GM18517 (cell line): ENCODE results near the gene STRIT1.

Source experiments
- ATAC-seq: cut with Tn5 transposase; IDR thresholded peaks from one replicate; pipeline ENCODE4 v1.9.1; 2021; ENCODE audit warnings: mild to moderate bottlenecking, moderate library complexity; ENCODE audit not compliant: unreplicated experiment

Gene STRIT1

DNA sequence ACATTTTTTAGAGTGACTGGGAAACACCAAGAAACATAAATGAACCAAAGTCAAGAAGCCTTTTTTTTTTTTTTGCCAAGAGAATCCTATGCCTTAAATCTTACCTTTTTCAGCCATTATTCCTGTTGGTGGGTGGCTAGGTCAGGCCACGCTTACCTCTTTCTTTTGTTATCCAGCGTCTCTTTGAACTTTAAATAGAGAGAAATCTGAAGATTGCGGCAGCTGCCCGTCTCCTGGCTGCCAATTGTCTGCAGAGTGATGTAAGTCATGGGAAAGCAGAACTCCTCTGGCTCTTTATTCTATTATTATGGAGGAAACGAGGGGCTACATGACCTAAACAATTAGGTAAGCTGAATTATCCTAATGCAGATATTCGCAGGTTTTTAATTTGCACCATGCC, at the start of gene STRIT1:
STRIT1 (minus strand) TSS at position 168 of the 400 bp plus-strand sequence.
- ATAC-seq = no peak

DNA sequence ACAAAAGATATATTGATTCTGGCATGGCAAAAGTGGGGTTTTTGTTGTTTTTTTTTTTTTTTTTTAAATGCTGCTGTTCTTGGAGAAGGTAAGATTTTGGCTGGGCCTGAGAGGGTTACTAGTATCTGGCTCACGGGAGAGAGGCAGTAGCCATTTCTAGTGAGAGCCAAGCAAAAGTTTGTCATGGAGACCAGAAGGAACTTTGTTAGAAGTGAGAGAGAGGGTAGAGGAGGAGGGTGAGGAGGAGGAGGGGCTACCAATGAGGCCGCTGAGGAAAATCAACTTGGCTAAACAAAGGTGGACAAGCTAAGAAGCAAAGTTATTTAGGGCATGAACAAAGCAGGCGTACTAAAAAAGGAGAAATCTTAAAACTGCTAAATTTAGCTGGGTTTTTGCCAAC, 48.9 kb upstream of the STRIT1 start:
- no peak for ATAC-seq

DNA sequence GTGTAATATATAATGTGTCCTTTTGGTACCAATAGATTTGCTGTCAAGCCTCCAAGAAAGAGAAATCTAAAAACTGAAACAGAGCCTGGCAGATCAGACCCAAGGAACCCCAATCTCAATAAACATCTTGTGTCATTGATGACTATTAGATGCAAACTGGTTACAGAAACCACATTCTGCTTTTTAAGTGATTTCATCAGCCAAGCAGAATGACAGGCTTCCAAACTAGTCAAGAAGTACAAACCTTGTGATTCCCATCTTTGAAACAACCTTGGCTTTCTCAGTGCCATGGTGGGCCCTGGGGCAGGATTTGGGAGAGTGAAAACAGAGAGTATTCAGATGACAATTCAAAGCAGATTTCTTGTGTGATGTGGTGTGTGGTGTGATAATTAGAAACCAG, 45.6 kb upstream of the STRIT1 start:
- no peak for ATAC-seq

DNA sequence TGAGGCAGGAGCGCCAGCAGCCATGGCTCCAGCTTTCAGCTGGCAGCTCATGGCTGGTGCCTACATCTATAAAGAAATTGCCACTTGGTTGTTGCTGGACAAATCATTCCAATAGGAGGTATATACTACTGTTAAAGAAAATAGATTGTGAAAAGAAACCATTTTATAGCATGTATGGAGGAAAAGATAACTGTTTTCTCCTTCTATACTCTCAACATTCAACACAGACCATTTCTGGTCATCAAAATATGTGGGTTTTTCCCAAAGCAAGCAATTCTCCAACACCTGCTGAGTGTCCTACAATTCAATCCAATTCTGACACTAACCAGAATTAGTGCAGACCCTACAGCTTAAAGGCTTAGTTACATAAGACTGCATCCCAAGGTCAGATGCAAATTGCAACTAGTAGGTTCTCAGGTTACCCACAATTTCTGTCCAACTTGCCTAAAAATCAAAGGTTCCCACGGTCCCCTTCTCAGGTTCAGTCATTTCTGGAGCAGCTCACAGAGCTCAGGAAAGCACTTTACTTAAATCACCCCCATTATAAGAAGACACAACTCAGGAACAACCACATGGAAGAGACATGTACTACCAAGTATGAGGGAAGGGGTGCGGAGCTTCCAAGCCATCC, 42.4 kb upstream of the STRIT1 start:
- ATAC-seq = no peak

DNA sequence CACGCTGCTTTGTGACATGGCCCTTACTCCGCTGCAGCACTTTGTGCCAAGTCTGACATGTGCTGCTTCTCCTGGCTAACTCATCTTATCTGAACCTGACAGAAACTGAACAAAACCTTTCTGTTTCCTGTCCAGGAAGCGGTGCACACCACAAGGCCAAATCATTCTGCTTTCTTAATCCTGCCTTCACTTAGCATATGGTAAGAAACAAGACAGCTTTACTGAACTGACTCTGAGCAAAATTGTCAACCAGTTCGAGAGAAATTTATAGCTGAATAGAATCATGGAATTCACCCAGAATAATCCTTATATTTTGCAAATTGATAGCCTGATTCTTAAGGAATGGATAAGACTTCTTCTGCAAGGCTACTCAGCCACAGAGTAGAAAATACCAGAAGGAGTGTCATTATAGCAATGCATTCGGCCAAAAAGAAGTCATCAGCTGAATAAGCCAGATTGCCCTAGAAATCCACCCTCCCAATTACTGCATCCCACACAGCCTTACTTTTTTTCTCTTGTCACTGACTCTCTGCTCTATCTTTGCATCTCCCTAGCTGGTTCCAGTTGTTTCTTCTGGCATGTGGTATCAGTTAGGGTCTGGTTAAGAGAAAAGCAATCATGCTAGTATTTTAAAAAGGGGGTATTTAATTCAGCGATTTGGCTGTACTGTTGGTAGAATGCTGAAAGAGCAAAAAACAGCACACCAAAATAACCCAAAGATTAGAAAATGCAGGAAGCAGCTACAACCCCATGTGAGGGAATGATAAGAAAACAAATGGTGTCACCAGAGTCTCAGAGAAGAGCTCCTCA, 41.6 kb upstream of the STRIT1 start:
- peak; percentile 76 for ATAC-seq

DNA sequence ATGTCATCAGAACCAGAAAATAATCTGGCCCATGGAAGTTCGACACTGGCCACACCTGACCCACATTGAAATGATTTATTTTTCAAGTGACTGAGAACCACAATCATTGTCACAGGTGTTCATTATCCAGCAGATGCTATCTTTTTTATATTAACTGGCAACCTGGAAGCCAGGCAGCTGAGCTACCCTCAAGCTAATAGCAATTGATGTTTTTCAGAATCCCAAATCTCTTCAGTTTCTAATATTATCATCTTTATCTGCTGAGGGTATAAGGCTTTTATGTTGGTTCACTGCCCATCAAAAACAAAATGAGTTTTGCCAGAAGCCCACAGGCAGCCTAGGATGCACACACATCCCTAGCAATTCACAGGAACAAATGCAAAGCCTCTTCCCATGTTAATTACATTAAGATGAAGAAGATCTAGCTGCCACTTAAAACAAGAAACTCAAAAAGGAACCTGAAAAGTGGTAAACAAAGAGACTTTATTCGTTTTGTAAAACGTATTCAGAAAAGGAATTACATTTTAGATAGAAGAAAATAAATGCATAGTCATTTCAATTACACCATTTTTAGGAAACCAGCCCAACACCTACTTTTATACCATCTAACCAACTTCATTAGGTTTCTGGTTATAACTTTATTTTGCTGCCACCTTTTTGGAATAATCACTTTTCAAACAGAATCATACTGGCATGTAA, 40.9 kb upstream of the STRIT1 start:
- ATAC-seq = no peak

DNA sequence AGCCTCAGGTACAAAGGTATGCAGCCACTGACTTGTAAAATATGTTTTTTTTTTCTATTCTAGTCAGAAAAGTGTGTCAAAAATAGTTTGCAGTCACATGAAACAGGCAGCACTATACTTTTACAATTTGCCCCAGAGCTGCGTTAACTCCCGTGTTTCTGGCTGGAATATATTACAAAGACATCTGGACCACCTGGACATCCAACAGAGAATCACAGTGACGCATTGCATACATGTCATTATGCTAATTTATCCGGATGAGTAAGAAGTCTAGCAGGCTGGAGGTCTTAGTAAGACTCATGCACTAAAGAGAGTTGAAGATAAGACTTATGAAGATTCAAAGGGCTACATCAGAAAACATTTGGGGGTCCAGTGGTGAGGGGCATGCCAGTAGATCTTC, 39.2 kb upstream of the STRIT1 start:
- no peak for ATAC-seq

DNA sequence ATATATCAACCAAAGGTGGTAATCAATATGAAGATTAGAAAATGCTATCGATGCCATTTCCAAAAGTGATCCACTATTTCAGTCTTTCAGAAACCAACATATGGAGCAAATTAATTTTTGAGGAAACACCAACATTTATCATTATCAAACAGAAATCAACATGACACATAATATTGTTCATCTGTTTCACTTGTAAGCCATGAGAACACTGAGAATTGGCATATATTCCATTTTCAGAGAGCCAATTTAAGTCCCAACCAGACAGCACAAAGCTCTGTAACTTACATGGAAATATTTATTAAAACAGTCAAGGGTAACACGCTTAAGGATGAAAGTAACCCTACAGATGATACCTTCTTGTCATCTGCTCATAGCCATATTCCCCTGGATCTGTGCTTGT, 37.6 kb upstream of the STRIT1 start:
- no peak for ATAC-seq

DNA sequence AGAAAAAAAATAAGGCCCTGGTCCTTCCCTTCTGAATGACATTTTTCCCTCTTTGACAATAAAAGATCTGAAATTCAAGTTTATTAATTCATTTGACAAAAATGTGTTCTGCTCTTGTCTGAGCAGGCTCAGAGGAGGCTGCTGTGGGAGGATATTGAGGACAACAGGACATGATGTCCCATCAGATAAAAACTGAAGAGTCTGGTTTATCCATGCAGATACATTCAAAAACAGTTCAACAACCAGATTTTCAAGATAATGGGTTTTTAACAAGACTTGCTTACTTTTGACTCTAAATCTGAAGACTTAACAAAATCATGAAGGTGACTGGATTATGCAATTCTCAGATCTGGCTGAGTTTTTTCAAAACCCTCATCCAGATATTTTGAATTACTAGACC, 36.9 kb upstream of the STRIT1 start:
- no peak for ATAC-seq

DNA sequence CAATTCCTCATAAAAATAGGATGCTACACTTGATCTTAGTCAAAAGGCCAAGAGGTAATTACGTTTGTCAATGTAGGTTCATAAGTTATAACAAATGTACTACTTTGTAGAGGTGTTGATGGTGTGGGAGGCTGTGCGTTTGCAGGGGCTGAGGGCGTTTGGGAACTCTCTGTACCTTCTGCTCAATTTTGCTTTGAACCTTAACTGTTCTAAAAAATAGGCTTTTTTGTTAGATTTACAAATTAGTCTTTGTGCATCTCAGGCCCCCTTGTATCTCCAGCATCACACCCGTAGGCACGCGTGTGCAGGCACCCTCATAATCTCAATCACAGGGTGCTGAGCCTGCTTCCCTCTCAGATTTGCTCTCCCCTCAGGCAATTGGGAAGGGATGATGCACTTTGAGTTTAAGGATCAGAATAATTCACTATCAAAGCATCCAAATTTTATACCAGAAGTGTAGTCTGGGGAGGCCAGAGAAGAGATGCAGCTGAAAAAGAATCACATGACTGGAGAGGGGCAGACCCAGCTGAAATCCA, 36.1 kb upstream of the STRIT1 start:
- ATAC-seq = no peak

DNA sequence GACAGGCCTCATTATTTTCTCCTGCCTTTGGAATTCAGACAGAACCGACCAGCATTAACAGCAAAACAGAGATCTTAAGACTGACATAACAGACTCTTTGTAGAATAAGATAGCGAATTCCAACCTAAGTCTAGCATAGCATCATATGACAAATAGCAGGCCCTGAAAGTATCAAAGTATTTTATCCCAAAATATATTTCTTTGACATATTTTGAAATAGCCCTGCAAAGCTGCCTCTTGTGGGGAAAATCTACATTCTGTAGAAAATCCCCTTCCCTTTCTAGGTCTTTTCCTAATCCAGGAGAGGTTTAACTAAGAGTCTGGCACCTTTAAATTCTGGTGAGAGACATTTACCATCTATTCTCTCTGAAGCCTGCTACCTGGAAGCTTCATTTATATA, 34.4 kb upstream of the STRIT1 start:
- no peak for ATAC-seq

DNA sequence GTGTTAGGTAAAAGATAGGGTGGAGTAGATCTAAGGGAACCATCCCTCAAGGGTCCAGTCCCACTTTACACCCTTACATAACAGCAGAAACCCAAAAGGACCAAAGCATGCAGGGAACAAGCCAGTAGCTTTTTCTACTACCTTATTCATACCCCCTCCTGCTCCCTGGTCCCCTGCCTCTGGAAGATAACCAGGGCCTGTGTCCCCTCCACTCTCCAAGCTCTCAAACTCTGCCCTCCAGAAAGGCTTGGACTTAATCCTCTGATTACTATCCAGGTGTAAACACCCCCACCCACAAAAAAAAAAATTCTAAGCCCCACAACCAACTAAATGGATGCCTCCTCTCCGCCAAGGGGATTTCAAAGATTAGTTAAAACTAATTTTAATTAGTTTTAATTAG, 33.9 kb upstream of the STRIT1 start:
- no peak for ATAC-seq

DNA sequence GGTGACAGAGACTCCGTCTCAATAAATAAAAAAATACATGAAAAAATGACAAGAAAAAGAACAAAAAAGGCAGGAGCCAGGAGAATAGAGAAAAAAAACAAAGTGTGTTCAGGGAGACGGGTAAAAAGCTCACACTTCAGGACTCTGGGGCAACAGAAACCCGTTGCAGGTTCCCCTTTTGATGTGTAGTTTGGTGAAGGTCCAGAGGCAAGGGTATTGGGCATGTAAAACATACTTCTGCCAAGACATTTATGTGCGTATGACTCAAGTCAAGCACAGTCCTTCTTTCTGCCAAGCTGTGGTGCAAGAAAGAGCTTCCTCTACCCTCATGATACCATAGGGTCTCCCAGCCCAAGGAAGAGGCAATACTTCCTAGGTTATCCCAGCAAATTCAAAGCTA, 33.4 kb upstream of the STRIT1 start:
- no peak for ATAC-seq

DNA sequence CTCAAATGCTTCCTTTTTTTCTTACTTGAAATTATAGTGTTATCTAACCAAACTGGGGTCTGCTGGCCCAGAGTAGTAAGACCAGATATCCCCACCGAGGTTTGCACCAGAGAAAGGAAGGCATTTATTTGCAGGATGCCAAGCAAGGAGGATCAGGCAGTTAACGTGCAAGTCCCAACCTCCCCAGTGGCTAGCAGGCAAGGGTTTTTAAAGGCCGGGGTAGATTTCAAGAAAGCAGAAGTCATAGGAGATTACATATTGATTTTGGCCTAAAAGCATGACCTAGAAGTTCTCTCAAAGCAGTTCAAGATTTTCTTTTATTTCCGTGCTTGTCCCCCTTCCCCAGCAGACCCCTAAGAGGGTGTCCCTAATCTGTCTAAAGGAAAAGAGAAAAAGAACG, 32.8 kb upstream of the STRIT1 start:
- ATAC-seq = no peak

DNA sequence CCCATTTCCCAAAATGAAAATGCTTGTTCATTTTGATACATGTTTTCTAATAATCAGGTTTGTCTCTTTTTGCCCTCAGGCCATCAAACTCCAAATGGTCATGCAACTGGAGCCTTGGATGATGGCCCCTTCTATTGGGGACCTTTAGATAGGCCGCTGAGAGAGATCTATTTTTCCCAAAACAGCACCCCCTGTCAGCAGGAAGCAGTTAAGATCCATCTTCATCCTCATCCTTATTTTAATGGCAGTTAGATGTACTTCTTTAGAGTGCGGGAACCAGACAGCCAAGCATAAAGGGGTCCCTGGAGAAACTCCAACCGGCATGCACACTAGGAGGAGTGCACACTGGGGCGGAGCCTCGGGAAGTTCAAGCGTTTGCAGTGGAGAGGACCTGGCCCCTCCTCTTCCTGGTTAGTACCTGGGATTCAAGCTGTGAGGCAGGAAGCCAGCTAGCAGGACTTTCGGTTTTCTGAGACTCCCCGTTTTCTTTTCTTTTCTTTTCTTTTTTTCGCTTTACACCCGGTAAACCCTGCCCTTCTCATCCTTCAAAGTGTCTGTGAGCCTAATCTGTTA, 31.9 kb upstream of the STRIT1 start:
- ATAC-seq = no peak

DNA sequence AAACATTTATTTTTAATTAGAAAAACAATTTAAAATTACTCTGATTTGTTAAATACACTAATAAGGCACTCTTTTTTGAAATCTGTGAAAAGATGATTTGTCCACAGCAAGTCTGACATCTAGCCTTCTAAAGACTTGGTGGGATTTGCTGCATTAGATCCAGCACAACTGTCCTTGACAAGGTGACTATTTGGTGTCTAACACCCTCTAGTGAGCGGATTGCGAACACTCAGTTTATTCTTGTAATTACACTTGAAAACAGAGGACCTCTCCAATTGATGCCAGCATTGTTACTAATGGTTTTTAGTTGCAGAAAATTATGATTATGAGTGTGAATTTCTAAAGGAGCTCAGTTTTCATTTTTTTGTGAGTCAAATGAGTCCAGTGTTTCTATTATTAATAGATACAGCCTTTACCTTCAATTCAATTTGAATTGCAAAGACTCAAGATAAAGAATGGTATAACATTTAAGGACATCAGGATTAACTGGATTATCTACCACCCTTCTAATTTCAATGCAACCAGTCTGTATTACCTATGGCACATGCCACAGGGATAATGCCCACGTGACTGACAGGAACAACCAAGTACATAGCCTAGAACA, 29.7 kb upstream of the STRIT1 start:
- ATAC-seq = peak; percentile 82

DNA sequence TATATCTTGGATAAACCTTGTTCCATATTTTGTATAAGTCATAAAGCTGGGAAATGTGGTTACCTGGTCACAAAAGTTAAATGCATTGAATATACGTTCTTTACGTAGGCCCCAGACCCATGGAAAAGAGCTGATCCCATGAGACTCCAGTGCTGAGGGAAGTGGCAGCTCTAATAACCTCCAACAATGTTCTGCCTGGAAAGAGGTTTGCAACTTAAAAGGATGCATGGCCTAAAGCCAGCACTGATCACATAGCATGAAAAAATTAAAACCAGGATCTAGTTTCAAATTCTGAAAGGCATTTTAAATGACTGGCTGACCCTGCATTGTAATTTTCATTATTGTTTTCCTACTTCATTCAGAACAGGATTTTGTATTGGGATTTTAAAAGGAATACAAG, 27.9 kb upstream of the STRIT1 start:
- no peak for ATAC-seq

DNA sequence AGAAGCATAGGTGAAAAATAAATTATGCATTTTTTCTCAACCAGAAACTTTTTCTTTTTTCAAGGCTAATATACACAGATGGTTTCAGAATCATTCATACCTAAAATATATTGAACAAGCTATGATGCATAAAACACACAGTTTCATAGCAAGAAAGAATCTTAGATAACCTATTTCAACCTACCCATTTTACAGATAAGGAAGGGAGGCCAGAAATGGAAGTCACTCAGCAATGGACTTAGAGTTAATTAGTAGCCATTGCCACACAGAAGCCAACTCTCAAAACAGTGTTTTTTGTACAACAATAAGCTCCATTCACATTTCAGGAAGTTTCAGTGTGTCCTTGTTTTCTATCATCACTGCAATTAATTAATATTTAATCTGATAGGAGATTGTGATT, 27.5 kb upstream of the STRIT1 start:
- ATAC-seq = no peak

DNA sequence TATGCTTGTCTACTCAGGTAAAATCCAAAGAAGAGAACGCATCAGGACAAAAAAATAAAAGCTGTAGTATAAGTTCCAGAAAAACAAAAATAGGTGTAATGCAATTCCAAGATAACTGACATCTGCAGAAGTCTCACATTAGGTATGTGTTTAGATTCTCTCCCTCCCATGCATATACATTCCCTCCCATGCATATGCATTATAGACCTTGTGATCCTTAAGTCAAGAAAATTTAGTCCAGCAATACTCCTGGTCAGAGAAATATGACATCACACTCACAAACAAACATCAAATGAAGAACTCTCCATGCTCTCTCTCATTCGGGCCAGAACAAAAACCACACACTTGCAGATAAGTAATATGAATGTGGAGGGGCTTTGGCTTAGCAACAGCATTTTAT, 25.3 kb upstream of the STRIT1 start:
- ATAC-seq = no peak

DNA sequence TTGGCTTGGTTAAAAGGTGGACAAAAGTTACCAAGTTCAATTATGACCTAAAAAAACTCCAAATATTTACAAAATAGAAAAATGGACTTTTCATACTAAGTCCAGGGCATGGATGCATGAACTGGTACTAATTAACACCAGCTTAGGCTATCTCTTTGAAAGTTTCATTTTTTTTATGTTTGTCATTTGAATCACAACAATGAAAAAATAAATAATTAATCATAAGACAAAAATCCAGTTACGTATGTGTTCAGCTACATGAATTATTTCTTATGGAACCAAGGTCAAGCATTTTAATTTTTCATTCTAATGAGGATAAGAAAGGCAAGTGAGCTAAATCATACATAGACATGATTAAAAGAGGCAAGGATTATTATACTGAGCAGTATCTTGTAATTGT, 23.7 kb upstream of the STRIT1 start:
- no peak for ATAC-seq

DNA sequence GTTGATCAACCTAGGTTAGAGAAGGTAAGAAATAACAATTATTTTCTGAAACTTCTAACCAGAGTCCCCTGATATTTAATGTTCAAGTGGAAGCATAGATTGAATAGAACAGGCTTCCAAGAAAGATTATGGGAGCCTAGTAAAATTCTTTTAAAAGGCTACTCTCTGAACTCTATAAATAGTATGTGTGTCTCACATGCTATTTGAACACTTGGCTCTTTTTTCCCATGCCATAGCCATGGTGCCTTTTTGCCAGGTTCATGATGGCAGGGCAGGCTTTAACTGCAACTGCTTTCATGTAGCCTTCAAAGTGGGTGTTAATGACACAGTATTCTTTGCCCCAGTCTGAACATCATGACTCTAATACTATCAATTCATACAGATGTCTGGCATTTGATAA, 22.9 kb upstream of the STRIT1 start:
- no peak for ATAC-seq
